GM12878 (cell line): Measurements from ENCODE around the gene BRSK2. TPM values are rescaled to one million over a fixed set of nuclear protein-coding genes. Genes with fewer than 3 reads are reported as not detected.

ENCODE experiments used
- BCL11A ChIP-seq: IDR thresholded peaks from 2 replicates; pipeline ENCODE4 v1.6.1; 2011; ENCODE audit warnings: low read depth, low read length
- BCL3 ChIP-seq: IDR thresholded peaks from 2 replicates; pipeline ENCODE4 v1.6.1; 2011; ENCODE audit warnings: borderline replicate concordance, low read depth, mild to moderate bottlenecking, moderate library complexity, low read length; ENCODE audit not compliant: insufficient read depth, poor library complexity, severe bottlenecking
- CBX3 ChIP-seq: fragments of 200-600 bp; sonication (generic); IDR thresholded peaks from 2 replicates; pipeline ENCODE4 v1.6.1; 2016; ENCODE audit warnings: low read depth, borderline replicate concordance
- CHD1 ChIP-seq: IDR thresholded peaks from 2 replicates; pipeline ENCODE4 v1.6.1; 2012; ENCODE audit warnings: low read depth, low read length, improper control_type of control experiment
- CHD4 ChIP-seq: fragments of 200-600 bp; sonication (generic); IDR thresholded peaks from 2 replicates; pipeline ENCODE4 v1.6.1; 2016; ENCODE audit warnings: mild to moderate bottlenecking
- CREM ChIP-seq: IDR thresholded peaks from 2 replicates; pipeline ENCODE4 v1.6.1; 2014; ENCODE audit warnings: antibody characterized with exemption, low read depth
- EGR1 ChIP-seq, 2 experiments: IDR thresholded peaks; 1 replicate in 1 of 2; 2 replicates in 1 of 2; pipeline ENCODE4 v1.6.1; 2011 to 2012; ENCODE audit warnings: low read depth in 2 of 2, low read length in 2 of 2, borderline replicate concordance in 1 of 2, mild to moderate bottlenecking in 1 of 2, moderate library complexity in 1 of 2
- ESRRA ChIP-seq: IDR thresholded peaks from 2 replicates; pipeline ENCODE4 v1.6.1; 2012; ENCODE audit warnings: mild to moderate bottlenecking, low read length, improper control_type of control experiment
- MEF2A ChIP-seq: IDR thresholded peaks from 2 replicates; pipeline ENCODE4 v1.6.1; 2011; ENCODE audit warnings: low read depth, mild to moderate bottlenecking, low read length, moderate library complexity; ENCODE audit not compliant: insufficient read depth
- PML ChIP-seq: IDR thresholded peaks from 2 replicates; pipeline ENCODE4 v1.6.1; 2012; ENCODE audit warnings: low read length, inconsistent platforms
- POLR2AphosphoS5 ChIP-seq: IDR thresholded peaks from 2 replicates; pipeline ENCODE4 v1.6.1; 2011; ENCODE audit warnings: mild to moderate bottlenecking, low read length, inconsistent platforms
- RAD21 ChIP-seq: IDR thresholded peaks from 2 replicates; pipeline ENCODE4 v1.6.1; 2011; ENCODE audit warnings: mild to moderate bottlenecking, low read depth, low read length, moderate library complexity; ENCODE audit not compliant: insufficient read depth
- RCOR1 ChIP-seq: conservative IDR thresholded peaks from 2 replicates; pipeline ENCODE4 v1.6.1; 2012; ENCODE audit warnings: low read depth, low read length, improper control_type of control experiment
- SREBF2 ChIP-seq: IDR thresholded peaks from 2 replicates; pipeline ENCODE4 v1.6.1; 2012; ENCODE audit warnings: mild to moderate bottlenecking, low read length
- USF2 ChIP-seq: IDR thresholded peaks from 2 replicates; pipeline ENCODE4 v1.6.1; 2011; ENCODE audit warnings: low read depth, low read length, improper control_type of control experiment, borderline replicate concordance
- ZNF217 ChIP-seq: fragments of 450-650 bp; IDR thresholded peaks from 2 replicates; pipeline ENCODE4 v1.6.1; 2017; ENCODE audit warnings: antibody characterized with exemption, mild to moderate bottlenecking
- ZNF384 ChIP-seq: IDR thresholded peaks from 2 replicates; pipeline ENCODE4 v1.6.1; 2012; ENCODE audit warnings: low read depth, mild to moderate bottlenecking, low read length, improper control_type of control experiment, borderline replicate concordance
- ZNF622 ChIP-seq: fragments of 450-650 bp; IDR thresholded peaks from 2 replicates; pipeline ENCODE4 v1.6.1; 2017; ENCODE audit warnings: mild to moderate bottlenecking, inconsistent platforms
- polyA plus RNA-seq, 11 experiments: library from polyadenylated mRNA; depleted of rRNA in 4 of 11; unstranded in 6 of 11; stranded (reverse) in 5 of 11; fragments of >200 nt; fragmentation: Nextera tagmentation in 4 of 11; fragmentation: Illumina TruSeq in 1 of 11; extraction: Ambion mirVana in 4 of 11; extraction: Trizol in 1 of 11; gene quantifications; 1 replicate in 1 of 11; 2 replicates in 10 of 11; pipeline versions ENCODE4 v1.2.1 to v1.2.3, GENCODE V29; 2011 to 2016; ENCODE audit warnings: inconsistent platforms in 2 of 11, missing spikeins in 2 of 11, low read depth in 1 of 11
- total RNA-seq, 4 experiments: library from RNA; depleted of rRNA in 3 of 4; stranded (reverse); fragments of >200 nt in 3 of 4; fragmentation: Illumina TruSeq in 1 of 4; extraction: Trizol in 1 of 4; gene quantifications; 2 replicates each; pipeline versions ENCODE4 v1.2.1 to v1.2.3, GENCODE V29; 2013 to 2021
- TF ChIP-seq, protein P1 (sequence below): IDR thresholded peaks from 2 replicates; pipeline ENCODE4 v1.6.1; 2011; ENCODE audit warnings: low read depth, mild to moderate bottlenecking, low read length, moderate library complexity, borderline replicate concordance; ENCODE audit errors: extremely low read depth
- TF ChIP-seq, protein P2 (sequence below): IDR thresholded peaks from 2 replicates; pipeline ENCODE4 v1.6.1; 2012; ENCODE audit warnings: low read depth, low read length, improper control_type of control experiment
- TF ChIP-seq, protein P3 (sequence below): fragments of 450-650 bp; IDR thresholded peaks from 2 replicates; pipeline ENCODE4 v1.6.1; 2017; ENCODE audit warnings: mild to moderate bottlenecking, moderate library complexity

Gene BRSK2
- total and polyA plus RNA-seq, 10 of the 15 experiments (the other 5 are each of a cell fraction or from before 2014, with no cell fraction given): 0.13 TPM; not detected in 9

DNA sequence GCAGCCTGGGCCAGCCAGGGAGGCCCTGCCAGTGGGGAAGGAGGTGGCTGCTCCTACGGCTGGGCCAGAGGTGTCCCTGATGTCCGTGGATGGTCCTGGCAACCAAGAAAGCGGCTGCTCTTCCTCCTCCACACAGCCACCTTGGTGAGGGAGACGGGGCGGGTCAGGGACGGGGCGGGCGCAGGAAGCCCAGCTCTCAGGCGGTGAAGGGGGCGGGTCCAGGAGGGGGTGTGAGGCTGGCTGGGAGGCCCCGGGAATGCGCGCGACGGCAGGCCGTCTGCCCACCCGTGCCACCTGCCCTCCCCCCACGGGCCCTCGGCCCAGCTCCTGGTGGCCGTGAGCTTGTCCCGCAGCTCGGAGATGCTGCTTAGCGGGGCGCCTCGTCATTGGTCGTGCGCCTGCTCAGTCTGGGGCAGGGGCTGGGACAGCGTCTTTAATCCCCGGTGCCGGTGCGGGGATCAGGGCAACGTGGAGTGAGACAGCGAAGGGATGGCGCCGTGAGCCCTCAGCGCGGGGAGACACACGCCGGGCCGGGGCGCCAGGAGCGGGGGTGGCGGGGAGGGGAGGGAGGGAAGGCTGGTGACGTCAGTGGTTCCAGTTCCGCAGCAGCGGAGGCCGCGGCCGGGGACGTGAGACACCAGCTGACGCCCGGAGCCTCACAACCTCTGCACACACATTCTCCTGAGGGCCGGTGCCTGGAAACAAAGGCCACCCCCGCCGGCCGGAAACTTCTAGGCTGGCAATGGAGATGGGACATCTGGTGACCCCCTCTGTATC is 6.7 kb upstream of the BRSK2 start (continued):
- no peak for TF ChIP-seq CBX3
- 0 out of 2 replicates have a peak, but pooled peaks have one; percentile 8 for TF ChIP-seq CREM
- TF ChIP-seq RAD21: no peak
- no peak for TF ChIP-seq CHD1
- TF ChIP-seq USF2: no peak
- no peak for TF ChIP-seq ZNF622
- no peak for TF ChIP-seq BCL3
- TF ChIP-seq, protein P1, sequence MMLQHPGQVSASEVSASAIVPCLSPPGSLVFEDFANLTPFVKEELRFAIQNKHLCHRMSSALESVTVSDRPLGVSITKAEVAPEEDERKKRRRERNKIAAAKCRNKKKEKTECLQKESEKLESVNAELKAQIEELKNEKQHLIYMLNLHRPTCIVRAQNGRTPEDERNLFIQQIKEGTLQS: no peak
- TF ChIP-seq ZNF384: no peak
- no peak for TF ChIP-seq RCOR1
- TF ChIP-seq, protein P2, sequence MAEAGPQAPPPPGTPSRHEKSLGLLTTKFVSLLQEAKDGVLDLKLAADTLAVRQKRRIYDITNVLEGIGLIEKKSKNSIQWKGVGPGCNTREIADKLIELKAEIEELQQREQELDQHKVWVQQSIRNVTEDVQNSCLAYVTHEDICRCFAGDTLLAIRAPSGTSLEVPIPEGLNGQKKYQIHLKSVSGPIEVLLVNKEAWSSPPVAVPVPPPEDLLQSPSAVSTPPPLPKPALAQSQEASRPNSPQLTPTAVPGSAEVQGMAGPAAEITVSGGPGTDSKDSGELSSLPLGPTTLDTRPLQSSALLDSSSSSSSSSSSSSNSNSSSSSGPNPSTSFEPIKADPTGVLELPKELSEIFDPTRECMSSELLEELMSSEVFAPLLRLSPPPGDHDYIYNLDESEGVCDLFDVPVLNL: no peak
- TF ChIP-seq BCL11A: no peak
- TF ChIP-seq POLR2AphosphoS5: no peak
- no peak for TF ChIP-seq SREBF2
- no peak for TF ChIP-seq PML
- TF ChIP-seq, protein P3, sequence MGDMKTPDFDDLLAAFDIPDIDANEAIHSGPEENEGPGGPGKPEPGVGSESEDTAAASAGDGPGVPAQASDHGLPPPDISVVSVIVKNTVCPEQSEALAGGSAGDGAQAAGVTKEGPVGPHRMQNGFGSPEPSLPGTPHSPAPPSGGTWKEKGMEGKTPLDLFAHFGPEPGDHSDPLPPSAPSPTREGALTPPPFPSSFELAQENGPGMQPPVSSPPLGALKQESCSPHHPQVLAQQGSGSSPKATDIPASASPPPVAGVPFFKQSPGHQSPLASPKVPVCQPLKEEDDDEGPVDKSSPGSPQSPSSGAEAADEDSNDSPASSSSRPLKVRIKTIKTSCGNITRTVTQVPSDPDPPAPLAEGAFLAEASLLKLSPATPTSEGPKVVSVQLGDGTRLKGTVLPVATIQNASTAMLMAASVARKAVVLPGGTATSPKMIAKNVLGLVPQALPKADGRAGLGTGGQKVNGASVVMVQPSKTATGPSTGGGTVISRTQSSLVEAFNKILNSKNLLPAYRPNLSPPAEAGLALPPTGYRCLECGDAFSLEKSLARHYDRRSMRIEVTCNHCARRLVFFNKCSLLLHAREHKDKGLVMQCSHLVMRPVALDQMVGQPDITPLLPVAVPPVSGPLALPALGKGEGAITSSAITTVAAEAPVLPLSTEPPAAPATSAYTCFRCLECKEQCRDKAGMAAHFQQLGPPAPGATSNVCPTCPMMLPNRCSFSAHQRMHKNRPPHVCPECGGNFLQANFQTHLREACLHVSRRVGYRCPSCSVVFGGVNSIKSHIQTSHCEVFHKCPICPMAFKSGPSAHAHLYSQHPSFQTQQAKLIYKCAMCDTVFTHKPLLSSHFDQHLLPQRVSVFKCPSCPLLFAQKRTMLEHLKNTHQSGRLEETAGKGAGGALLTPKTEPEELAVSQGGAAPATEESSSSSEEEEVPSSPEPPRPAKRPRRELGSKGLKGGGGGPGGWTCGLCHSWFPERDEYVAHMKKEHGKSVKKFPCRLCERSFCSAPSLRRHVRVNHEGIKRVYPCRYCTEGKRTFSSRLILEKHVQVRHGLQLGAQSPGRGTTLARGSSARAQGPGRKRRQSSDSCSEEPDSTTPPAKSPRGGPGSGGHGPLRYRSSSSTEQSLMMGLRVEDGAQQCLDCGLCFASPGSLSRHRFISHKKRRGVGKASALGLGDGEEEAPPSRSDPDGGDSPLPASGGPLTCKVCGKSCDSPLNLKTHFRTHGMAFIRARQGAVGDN: no peak
- TF ChIP-seq ZNF217: no peak
- TF ChIP-seq CHD4: no peak
- TF ChIP-seq ESRRA: no peak
- TF ChIP-seq EGR1 (IDR thresholded peaks at IDR 0.05; ENCODE audit: borderline replicate concordance in 1 of 2, low read depth in 2 of 2, low read length in 2 of 2): peak in 1 of 2 experiments; percentile 59; a peak in 2 of 3 replicates
- TF ChIP-seq MEF2A: no peak
